Measurements from ENCODE around the gene CNTNAP5.

CNTNAP5 gene

DNA sequence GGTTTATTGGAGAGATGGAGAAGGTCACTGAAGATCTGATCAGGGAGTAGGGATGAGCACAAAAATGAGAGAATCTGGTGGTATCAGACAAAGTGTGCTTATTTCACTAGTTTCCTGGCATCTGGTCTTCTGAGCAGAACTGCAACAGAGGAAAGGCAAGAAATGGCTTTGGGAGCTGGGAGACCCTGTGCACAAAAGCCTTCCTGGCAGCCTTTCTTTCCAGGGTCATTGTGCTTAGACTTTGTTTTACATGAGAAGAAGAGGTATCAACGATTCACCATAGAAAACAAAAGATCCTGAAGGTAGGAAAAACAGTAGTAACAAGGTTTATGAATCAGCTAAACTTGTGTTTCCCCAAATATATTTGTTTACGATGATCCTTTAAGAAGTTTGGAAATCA, 162.9 kb downstream of the CNTNAP5 start:
- Histone ChIP-seq H3K27ac (ENCODE audit: low read depth, low read length) (peak overlapping the region; percentile 70), H3K9me3 (ENCODE audit: control insufficient read depth, insufficient read depth, low read length) (no peaks in the 10 kb centered on the region), H3K4me3 (ENCODE audit: low read depth, low read length) (no peak overlapping the region), H3K27me3 (ENCODE audit: control insufficient read depth, insufficient read depth, low read length) (no peaks in the 10 kb centered on the region), H3K9ac (ENCODE audit: low read depth, low read length) (no peak overlapping the region), H3K36me3 (ENCODE audit: control insufficient read depth, insufficient read depth, low read length) (no peaks in the 10 kb centered on the region), H3K4me1 (ENCODE audit: control insufficient read depth, insufficient read depth, low read length) (peaks cover 28% of the 10 kb centered on the region)

DNA sequence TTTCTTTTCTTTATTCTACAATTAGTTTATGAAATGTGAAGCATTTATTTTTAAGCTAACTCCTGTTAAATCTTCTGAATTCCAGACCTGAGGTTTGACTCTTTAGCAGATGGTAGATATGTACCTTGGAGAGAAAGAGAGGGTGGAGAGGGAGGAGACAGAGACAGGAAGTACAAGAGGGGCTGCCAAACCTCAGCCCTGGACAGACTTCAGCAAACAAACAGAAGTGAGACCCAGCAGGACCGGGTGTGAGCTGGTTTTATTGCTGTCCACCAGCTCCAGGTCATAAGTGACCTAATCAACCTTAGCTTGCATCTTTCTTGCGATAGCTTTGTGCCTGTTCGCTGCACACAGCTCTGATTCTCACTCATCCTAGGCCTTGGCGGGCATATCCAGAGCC, 168.6 kb downstream of the CNTNAP5 start:
- Histone ChIP-seq H3K27ac (ENCODE audit: low read depth, low read length) (no peak overlapping the region), H3K9ac (ENCODE audit: low read depth, low read length) (no peak overlapping the region), H3K27me3 (ENCODE audit: control insufficient read depth, insufficient read depth, low read length) (no peaks in the 10 kb centered on the region), H3K9me3 (ENCODE audit: control insufficient read depth, insufficient read depth, low read length) (no peaks in the 10 kb centered on the region), H3K4me3 (ENCODE audit: low read depth, low read length) (no peak overlapping the region), H3K36me3 (ENCODE audit: control insufficient read depth, insufficient read depth, low read length) (no peaks in the 10 kb centered on the region), H3K4me1 (ENCODE audit: control insufficient read depth, insufficient read depth, low read length) (no peaks in the 10 kb centered on the region)

DNA sequence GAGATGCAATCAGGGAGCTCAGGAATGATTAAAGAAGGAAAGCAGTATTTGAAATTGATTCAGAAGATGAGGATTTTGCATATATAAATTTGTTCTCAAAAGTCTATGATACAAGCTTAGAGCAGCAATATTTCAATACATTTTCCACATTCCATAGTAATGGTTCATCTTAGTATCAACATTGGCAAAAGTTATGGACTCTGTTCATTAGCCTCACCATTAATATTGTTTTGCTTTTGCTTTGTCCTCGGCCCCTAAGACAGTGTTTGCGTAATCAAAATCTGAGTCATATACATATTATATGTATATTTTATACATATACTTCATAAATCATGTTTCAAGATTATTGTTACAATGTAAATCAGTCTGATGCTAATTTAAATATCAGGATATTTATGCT, 176.6 kb downstream of the CNTNAP5 start:
- no peak overlapping the region for H3K4me3 ChIP-seq (ENCODE audit: low read depth, low read length)
- no peaks in the 10 kb centered on the region for H3K36me3 ChIP-seq (ENCODE audit: control insufficient read depth, insufficient read depth, low read length)
- H3K9me3 ChIP-seq (ENCODE audit: control insufficient read depth, insufficient read depth, low read length), result 0 out of 2 replicates have a peak, but pooled peaks cover 4% of the 10 kb centered on the region
- no peaks in the 10 kb centered on the region for H3K27me3 ChIP-seq (ENCODE audit: control insufficient read depth, insufficient read depth, low read length)
- H3K27ac ChIP-seq (ENCODE audit: low read depth, low read length), result no peak overlapping the region
- no peak overlapping the region for H3K9ac ChIP-seq (ENCODE audit: low read depth, low read length)
- no peaks in the 10 kb centered on the region for H3K4me1 ChIP-seq (ENCODE audit: control insufficient read depth, insufficient read depth, low read length)

DNA sequence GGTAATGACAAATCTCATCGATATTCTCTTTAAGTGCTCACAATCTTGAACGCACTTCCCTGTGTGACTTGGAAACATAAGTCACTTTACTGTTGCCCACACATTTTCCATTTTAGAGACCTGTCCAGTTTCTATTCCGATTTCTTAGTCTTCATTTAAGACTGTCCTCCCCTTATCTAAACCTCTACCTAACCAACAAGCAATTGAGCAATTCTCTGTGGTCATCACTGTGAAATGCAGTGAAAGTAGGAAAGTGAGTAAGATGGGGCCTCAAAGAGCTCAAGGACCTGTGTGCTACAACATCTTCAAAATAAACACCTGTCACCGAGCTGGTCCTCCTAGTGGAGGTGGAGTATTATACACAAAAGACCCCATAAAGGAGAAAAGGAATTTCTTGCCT, 184.4 kb downstream of the CNTNAP5 start:
- H3K4me3 ChIP-seq (ENCODE audit: low read depth, low read length), result no peak overlapping the region
- H3K27me3 ChIP-seq (ENCODE audit: control insufficient read depth, insufficient read depth, low read length), result no peaks in the 10 kb centered on the region
- H3K4me1 ChIP-seq (ENCODE audit: control insufficient read depth, insufficient read depth, low read length), result peaks cover 6% of the 10 kb centered on the region
- H3K27ac ChIP-seq (ENCODE audit: low read depth, low read length), result no peak overlapping the region
- 0 out of 2 replicates have a peak, but pooled peaks cover 4% of the 10 kb centered on the region for H3K9me3 ChIP-seq (ENCODE audit: control insufficient read depth, insufficient read depth, low read length)
- H3K36me3 ChIP-seq (ENCODE audit: control insufficient read depth, insufficient read depth, low read length), result no peaks in the 10 kb centered on the region
- no peak overlapping the region for H3K9ac ChIP-seq (ENCODE audit: low read depth, low read length)

DNA sequence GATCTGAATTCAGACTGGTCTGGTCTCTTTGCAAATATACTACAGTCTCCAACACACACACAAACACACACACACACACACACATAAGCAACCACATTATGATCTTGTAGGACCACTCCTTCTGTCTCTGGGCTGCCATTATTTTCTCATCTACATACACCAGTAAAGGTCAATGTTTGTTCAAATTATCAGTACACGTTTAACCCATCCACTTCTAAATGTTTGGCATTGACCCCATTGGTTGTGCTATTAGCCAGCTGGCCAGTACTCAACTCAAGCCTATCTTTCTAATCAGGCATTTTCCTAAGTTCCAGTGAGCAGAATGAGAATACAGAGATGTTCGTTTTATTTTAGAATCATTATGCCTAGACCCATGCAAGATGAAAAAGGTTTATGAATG, 186.4 kb downstream of the CNTNAP5 start:
- H3K27me3 ChIP-seq (ENCODE audit: control insufficient read depth, insufficient read depth, low read length), result no peaks in the 10 kb centered on the region
- H3K27ac ChIP-seq (ENCODE audit: low read depth, low read length), result no peak overlapping the region
- H3K36me3 ChIP-seq (ENCODE audit: control insufficient read depth, insufficient read depth, low read length), result no peaks in the 10 kb centered on the region
- H3K4me1 ChIP-seq (ENCODE audit: control insufficient read depth, insufficient read depth, low read length), result peaks cover 6% of the 10 kb centered on the region
- no peak overlapping the region for H3K4me3 ChIP-seq (ENCODE audit: low read depth, low read length)
- no peak overlapping the region for H3K9ac ChIP-seq (ENCODE audit: low read depth, low read length)
- no peaks in the 10 kb centered on the region for H3K9me3 ChIP-seq (ENCODE audit: control insufficient read depth, insufficient read depth, low read length)

DNA sequence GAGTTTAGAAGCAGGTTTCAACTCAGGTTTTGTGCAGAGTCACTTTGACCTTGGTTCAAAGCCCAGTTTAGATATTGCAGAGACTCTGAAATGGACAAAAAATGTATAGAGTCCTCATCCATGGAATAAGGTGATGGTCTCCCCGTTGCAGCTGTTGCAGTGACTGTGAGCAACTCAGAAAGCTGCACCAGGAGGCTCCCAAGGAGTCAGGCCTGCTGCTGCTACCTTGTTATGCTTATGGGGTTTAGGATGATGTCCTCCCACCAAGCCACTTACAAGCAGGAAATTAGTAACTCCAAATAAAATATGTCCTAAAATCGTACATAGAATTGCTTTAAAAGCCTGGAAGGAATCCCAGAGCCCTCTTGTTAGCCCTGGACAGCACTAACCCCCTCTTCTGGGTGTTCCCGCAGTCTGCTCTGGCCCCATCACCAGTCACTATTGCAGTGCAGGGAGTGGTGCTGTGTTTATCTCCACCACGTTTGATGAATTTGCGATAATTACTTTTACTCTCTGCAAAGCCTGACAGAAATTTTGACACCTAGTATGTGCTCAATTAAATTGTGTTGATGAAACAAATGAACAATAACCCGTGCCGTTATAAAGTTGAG, 189.0 kb downstream of the CNTNAP5 start:
- Histone ChIP-seq H3K4me1 (ENCODE audit: control insufficient read depth, insufficient read depth, low read length) (peaks cover 6% of the 10 kb centered on the region), H3K9ac (ENCODE audit: low read depth, low read length) (no peak overlapping the region), H3K9me3 (ENCODE audit: control insufficient read depth, insufficient read depth, low read length) (no peaks in the 10 kb centered on the region), H3K36me3 (ENCODE audit: control insufficient read depth, insufficient read depth, low read length) (no peaks in the 10 kb centered on the region), H3K27ac (ENCODE audit: low read depth, low read length) (no peak overlapping the region), H3K27me3 (ENCODE audit: control insufficient read depth, insufficient read depth, low read length) (no peaks in the 10 kb centered on the region), H3K4me3 (ENCODE audit: low read depth, low read length) (no peak overlapping the region)

DNA sequence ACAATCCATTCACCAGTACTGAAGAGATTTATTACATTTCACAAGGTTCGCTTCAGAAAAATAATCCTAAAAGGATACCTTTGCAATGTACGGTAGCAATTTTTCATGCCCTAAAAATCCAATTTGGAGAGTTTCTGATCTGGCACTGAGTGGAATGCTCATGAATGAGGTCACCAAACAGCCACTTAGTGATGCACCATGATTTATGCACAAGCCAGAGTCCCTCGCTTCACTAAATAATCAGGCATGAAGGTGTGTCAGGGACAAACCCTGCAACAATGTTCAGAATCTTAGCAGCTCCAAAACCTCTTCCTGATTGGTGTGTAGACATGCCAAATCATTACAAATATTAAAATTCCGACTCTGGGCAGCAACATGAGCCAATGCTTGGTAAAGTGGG, 221.1 kb downstream of the CNTNAP5 start:
- Histone ChIP-seq H3K4me3 (ENCODE audit: low read depth, low read length) (no peak overlapping the region), H3K27me3 (ENCODE audit: control insufficient read depth, insufficient read depth, low read length) (no peaks in the 10 kb centered on the region), H3K27ac (ENCODE audit: low read depth, low read length) (no peak overlapping the region), H3K36me3 (ENCODE audit: control insufficient read depth, insufficient read depth, low read length) (no peaks in the 10 kb centered on the region), H3K9ac (ENCODE audit: low read depth, low read length) (no peak overlapping the region), H3K4me1 (ENCODE audit: control insufficient read depth, insufficient read depth, low read length) (0 out of 2 replicates have a peak, but pooled peaks cover 10% of the 10 kb centered on the region), H3K9me3 (ENCODE audit: control insufficient read depth, insufficient read depth, low read length) (no peaks in the 10 kb centered on the region)

DNA sequence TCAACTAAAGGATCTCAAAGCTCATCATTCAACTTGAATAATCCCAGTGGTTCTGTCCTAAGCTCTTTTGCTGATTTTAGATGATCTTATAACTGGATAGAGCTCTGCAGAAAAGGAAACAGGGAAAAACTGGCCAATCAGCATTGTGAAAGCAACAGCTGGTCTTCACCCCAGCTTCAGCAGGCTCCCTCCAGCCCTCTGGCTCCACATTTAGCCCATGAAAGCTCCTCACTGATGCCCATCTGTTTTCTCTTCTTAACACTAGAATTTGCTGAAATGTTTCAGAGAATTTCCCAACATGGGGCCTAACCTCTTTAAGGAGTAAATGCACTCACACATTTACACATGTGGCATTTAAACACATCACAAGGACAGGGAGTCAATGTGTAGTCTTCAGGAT, 223.3 kb downstream of the CNTNAP5 start:
- Histone ChIP-seq H3K36me3 (ENCODE audit: control insufficient read depth, insufficient read depth, low read length) (no peaks in the 10 kb centered on the region), H3K9me3 (ENCODE audit: control insufficient read depth, insufficient read depth, low read length) (no peaks in the 10 kb centered on the region), H3K27me3 (ENCODE audit: control insufficient read depth, insufficient read depth, low read length) (no peaks in the 10 kb centered on the region), H3K4me1 (ENCODE audit: control insufficient read depth, insufficient read depth, low read length) (0 out of 2 replicates have a peak, but pooled peaks cover 10% of the 10 kb centered on the region), H3K27ac (ENCODE audit: low read depth, low read length) (no peak overlapping the region), H3K9ac (ENCODE audit: low read depth, low read length) (no peak overlapping the region), H3K4me3 (ENCODE audit: low read depth, low read length) (no peak overlapping the region)

DNA sequence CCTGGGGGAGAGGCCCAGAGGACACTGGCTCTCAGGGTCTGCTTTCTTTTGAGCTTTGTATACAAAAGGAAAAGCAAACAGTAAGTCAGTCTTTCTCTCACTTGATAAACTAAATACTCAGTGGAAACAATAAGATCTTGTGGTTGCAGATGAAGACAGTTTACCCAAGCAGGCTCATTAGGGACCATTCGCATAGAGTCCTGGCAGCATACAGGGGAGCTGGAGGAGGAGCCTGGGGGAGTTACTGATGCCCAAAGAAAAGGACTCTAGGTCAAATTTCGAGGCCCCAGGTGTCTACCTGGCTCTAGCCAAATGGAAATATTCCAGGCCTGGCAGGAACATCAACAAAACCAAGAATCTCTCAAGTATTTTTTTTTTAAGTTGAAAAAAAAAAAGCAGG, 225.3 kb downstream of the CNTNAP5 start:
- H3K9me3 ChIP-seq (ENCODE audit: control insufficient read depth, insufficient read depth, low read length), result no peaks in the 10 kb centered on the region
- no peak overlapping the region for H3K9ac ChIP-seq (ENCODE audit: low read depth, low read length)
- H3K4me3 ChIP-seq (ENCODE audit: low read depth, low read length), result no peak overlapping the region
- no peaks in the 10 kb centered on the region for H3K27me3 ChIP-seq (ENCODE audit: control insufficient read depth, insufficient read depth, low read length)
- no peaks in the 10 kb centered on the region for H3K36me3 ChIP-seq (ENCODE audit: control insufficient read depth, insufficient read depth, low read length)
- H3K27ac ChIP-seq (ENCODE audit: low read depth, low read length), result no peak overlapping the region
- H3K4me1 ChIP-seq (ENCODE audit: control insufficient read depth, insufficient read depth, low read length), result 0 out of 2 replicates have a peak, but pooled peaks cover 10% of the 10 kb centered on the region

DNA sequence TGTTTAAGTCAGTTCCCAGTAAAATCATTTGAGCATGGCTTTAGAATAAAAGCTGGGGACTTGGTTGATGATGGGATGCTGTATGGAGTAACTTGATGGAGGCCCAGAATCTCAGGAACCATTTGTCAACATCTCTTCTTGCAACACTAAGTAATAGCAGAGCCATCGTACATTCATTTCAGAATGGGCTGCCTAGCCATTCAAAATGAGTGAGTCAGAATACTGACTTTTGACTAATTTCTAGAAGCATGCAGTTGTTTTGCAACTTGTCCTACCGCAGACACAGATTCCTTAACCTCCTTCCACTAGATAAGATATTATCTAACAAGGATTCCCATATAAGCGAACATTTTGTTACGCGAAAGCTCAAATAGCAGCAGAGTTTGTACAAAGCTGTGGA, 229.5 kb downstream of the CNTNAP5 start:
- no peak overlapping the region for H3K27ac ChIP-seq (ENCODE audit: low read depth, low read length)
- no peaks in the 10 kb centered on the region for H3K27me3 ChIP-seq (ENCODE audit: control insufficient read depth, insufficient read depth, low read length)
- H3K4me3 ChIP-seq (ENCODE audit: low read depth, low read length), result no peak overlapping the region
- no peak overlapping the region for H3K9ac ChIP-seq (ENCODE audit: low read depth, low read length)
- no peaks in the 10 kb centered on the region for H3K36me3 ChIP-seq (ENCODE audit: control insufficient read depth, insufficient read depth, low read length)
- 0 out of 2 replicates have a peak, but pooled peaks cover 10% of the 10 kb centered on the region for H3K4me1 ChIP-seq (ENCODE audit: control insufficient read depth, insufficient read depth, low read length)
- H3K9me3 ChIP-seq (ENCODE audit: control insufficient read depth, insufficient read depth, low read length), result no peaks in the 10 kb centered on the region

DNA sequence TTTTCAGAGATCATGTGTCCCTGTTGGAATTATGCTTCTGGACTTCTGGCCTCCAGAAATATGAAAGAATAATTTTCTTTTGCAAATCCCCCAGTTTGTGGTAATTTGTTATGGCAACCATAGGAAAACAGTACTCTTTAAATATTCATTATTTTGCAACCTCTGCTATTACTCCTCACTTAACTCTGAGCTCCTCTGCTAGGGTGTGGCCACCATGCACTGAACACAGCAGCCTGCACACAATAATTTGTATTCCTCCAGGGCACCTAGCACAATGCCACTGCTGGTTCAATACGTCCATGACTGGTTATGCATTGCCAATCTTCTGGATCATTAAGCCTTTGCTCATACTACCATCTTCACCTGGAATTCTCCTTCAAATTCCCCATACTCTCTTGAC, 232.0 kb downstream of the CNTNAP5 start:
- Histone ChIP-seq H3K4me3 (ENCODE audit: low read depth, low read length) (no peak overlapping the region), H3K27me3 (ENCODE audit: control insufficient read depth, insufficient read depth, low read length) (no peaks in the 10 kb centered on the region), H3K27ac (ENCODE audit: low read depth, low read length) (no peak overlapping the region), H3K9me3 (ENCODE audit: control insufficient read depth, insufficient read depth, low read length) (no peaks in the 10 kb centered on the region), H3K4me1 (ENCODE audit: control insufficient read depth, insufficient read depth, low read length) (no peaks in the 10 kb centered on the region), H3K9ac (ENCODE audit: low read depth, low read length) (no peak overlapping the region), H3K36me3 (ENCODE audit: control insufficient read depth, insufficient read depth, low read length) (no peaks in the 10 kb centered on the region)
